ENCODE results near the gene DLG2.

The DLG2 gene

GRCh38 chr11:83723999-83724398 lies 1903.1 kb downstream of the DLG2 start:
- peak; percentile 22 for DNase-seq

GRCh38 chr11:83722392-83723119 lies 1904.6 kb downstream of the DLG2 start:
- DNase-seq = no peak

GRCh38 chr11:83721263-83721662 lies 1905.9 kb downstream of the DLG2 start:
- no peak for DNase-seq

- no peak for DNase-seq
These were observed 1906.5 kb downstream of the DLG2 start for GRCh38 chr11:83720675-83721074.

- DNase-seq = no peak
These were observed 1909.6 kb downstream of the DLG2 start for GRCh38 chr11:83717537-83717936.

GRCh38 chr11:83715927-83716535 lies 1911.1 kb downstream of the DLG2 start:
- no peak for DNase-seq

- DNase-seq = no peak
These were observed 1913.4 kb downstream of the DLG2 start for GRCh38 chr11:83713708-83714107.

- no peak for DNase-seq
These were observed 1916.0 kb downstream of the DLG2 start for GRCh38 chr11:83711106-83711527.

- DNase-seq = no peak
These were observed 1917.7 kb downstream of the DLG2 start for GRCh38 chr11:83709434-83709833.

- no peak for DNase-seq
These were observed 1920.6 kb downstream of the DLG2 start for GRCh38 chr11:83706566-83706965.

GRCh38 chr11:83702796-83703195 lies 1924.3 kb downstream of the DLG2 start:
- DNase-seq = no peak

GRCh38 chr11:83697518-83697917 lies 1929.6 kb downstream of the DLG2 start:
- DNase-seq = no peak

GRCh38 chr11:83695046-83695445 lies 1932.1 kb downstream of the DLG2 start:
- no peak for DNase-seq

GRCh38 chr11:83694191-83694910 lies 1932.8 kb downstream of the DLG2 start:
- DNase-seq = no peak

GRCh38 chr11:83693306-83693992 lies 1933.7 kb downstream of the DLG2 start:
- DNase-seq = no peak

GRCh38 chr11:83692675-83693074 lies 1934.5 kb downstream of the DLG2 start:
- DNase-seq = no peak

- DNase-seq = no peak
These were observed 1935.6 kb downstream of the DLG2 start for GRCh38 chr11:83691451-83691950.

- no peak for DNase-seq
These were observed 1937.9 kb downstream of the DLG2 start for GRCh38 chr11:83689144-83689780.

- DNase-seq = no peak
These were observed 1939.4 kb downstream of the DLG2 start for GRCh38 chr11:83687787-83688186.

- no peak for DNase-seq
These were observed 1941.4 kb downstream of the DLG2 start for GRCh38 chr11:83685730-83686129.

GRCh38 chr11:83684071-83684470 lies 1943.1 kb downstream of the DLG2 start:
- no peak for DNase-seq

- DNase-seq = no peak
These were observed 1944.6 kb downstream of the DLG2 start for GRCh38 chr11:83682611-83682973.
